HFFc6 (cell line): Measurements from ENCODE around the gene HMCN1. TPM values are rescaled to one million over a fixed set of nuclear protein-coding genes. Genes with fewer than 3 reads are reported as not detected.

ENCODE experiments used
- DNase-seq: peaks from one replicate; pipeline ENCODE4 v3.0.0-alpha.2; 2018
- H3K27ac Mint-ChIP-seq: 2 replicates; pipeline ENCODE4 v1.8.0; 2020; ENCODE audit warnings: mild to moderate bottlenecking, mixed read lengths
- H3K27me3 Mint-ChIP-seq: 2 replicates; pipeline ENCODE4 v1.8.0; 2021; ENCODE audit warnings: mild to moderate bottlenecking, moderate library complexity, mixed read lengths; ENCODE audit not compliant: insufficient read depth
- H3K36me3 Mint-ChIP-seq: 2 replicates; pipeline ENCODE4 v1.8.0; 2021; ENCODE audit warnings: low read depth, mixed read lengths
- H3K4me1 Mint-ChIP-seq: 2 replicates; pipeline ENCODE4 v1.8.0; 2020; ENCODE audit warnings: low read depth, mixed read lengths
- H3K4me3 Mint-ChIP-seq: 2 replicates; pipeline ENCODE4 v1.8.0; 2020; ENCODE audit warnings: mild to moderate bottlenecking, moderate library complexity, mixed read lengths
- H3K9me3 Mint-ChIP-seq: 2 replicates; pipeline ENCODE4 v1.8.0; 2020; ENCODE audit warnings: mild to moderate bottlenecking, mixed read lengths
- total RNA-seq, 6 experiments: library from RNA; stranded (reverse); fragmentation: NEBNext Ultra II Directional; extraction: Animal tissue kit (Norgen Biotek cat#: 25700); gene quantifications; 2 replicates in 1 of 6; 3 replicates in 5 of 6; pipeline ENCODE4 v1.2.3, GENCODE V29; 2021
- TF ChIP-seq, protein P1 (sequence below): fragments of 200-600 bp; sonication (generic); IDR thresholded peaks from 2 replicates; pipeline ENCODE4 v1.5.0; 2021; ENCODE audit warnings: antibody characterized with exemption, mild to moderate bottlenecking

HMCN1 gene
- total RNA-seq, 6 experiments from 2014 or later, result 1.2 to 1.8 (median 1.5) TPM

DNA sequence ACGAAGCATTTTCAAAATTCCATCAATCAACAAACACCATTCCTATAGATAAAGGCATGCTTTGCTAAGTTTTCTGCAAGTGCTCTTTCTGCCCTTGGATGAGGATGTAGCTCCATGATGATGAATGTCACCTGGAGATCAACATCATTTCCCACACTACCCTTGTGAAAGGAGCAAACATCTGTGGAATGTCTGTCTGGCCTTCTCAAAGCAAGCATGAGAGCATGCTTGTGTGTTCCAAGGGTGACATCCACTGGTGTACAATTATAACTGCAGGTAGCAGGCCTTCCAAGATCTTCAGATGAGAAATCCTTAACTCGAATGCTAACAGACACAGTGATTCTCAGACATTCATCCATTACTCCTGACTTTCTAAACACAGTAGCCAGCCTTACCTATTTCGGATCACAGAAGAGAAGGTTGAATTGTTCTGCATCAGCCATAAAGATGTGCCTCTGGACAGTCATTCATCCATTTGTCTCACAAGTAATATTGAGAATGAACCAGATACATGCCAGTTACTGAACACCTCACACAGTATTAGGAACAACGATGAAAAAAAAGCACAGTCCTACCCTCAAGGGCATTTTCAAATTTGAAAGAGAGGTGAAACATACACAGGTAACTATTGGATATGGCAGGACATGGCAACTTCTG lies 478.5 kb downstream of the HMCN1 start:
- DNase-seq, result peak; percentile 83
- Mint-ChIP-seq H3K27ac (no peak overlapping the region), H3K4me3 (no peak overlapping the region), H3K4me1 (peaks cover 29% of the 10 kb centered on the region), H3K36me3 (peaks cover 5% of the 10 kb centered on the region), H3K27me3 (no peaks in the 10 kb centered on the region), H3K9me3 (peaks cover 7% of the 10 kb centered on the region)
- TF ChIP-seq, protein P1, sequence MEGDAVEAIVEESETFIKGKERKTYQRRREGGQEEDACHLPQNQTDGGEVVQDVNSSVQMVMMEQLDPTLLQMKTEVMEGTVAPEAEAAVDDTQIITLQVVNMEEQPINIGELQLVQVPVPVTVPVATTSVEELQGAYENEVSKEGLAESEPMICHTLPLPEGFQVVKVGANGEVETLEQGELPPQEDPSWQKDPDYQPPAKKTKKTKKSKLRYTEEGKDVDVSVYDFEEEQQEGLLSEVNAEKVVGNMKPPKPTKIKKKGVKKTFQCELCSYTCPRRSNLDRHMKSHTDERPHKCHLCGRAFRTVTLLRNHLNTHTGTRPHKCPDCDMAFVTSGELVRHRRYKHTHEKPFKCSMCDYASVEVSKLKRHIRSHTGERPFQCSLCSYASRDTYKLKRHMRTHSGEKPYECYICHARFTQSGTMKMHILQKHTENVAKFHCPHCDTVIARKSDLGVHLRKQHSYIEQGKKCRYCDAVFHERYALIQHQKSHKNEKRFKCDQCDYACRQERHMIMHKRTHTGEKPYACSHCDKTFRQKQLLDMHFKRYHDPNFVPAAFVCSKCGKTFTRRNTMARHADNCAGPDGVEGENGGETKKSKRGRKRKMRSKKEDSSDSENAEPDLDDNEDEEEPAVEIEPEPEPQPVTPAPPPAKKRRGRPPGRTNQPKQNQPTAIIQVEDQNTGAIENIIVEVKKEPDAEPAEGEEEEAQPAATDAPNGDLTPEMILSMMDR, result peak; percentile 93

DNA sequence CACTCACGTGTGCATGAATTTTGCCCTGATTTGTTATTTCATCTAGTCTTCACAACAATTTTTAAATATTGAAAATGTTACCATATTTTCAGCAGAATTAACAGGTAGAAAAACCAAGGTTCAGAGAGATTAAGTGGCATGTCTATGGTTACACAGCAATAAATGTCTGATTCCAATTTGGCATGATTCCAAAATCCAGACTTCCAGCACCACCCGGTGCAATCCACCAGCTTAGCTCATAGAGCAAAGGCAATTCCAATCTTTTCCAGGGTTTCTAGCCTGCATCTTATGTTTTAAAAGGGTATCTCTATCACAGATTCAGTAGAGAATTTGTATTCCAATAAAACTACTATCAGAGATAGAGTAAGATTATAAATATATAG lies 479.0 kb downstream of the HMCN1 start:
- Mint-ChIP-seq H3K4me1 (peaks cover 24% of the 10 kb centered on the region), H3K4me3 (no peak overlapping the region)

DNA sequence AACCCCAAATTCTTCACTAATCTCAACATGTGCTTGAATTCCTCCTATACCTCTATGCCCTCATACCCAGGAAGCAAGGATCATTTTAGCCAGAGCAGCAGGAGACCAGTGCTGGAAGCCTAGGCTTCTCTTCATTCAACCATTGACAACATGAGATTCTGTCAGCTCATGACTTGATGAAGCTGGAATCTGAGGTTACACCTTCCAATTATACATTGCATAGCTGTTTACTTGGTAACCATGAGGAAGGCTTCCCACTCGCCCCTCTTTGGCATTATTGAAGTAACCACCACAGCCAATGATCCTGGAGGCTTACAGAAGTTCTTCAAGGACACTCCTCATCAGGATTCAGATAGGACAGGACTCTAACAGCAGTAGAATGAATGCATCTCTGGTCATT lies 480.6 kb downstream of the HMCN1 start:
- Mint-ChIP-seq H3K9me3 (no peaks in the 10 kb centered on the region), H3K4me3 (no peak overlapping the region), H3K27me3 (no peaks in the 10 kb centered on the region; the same call in 1 of the 2 replicates), H3K4me1 (peaks cover 16% of the 10 kb centered on the region), H3K36me3 (no peaks in the 10 kb centered on the region), H3K27ac (no peak overlapping the region)
- TF ChIP-seq, protein P1, result no peak
- DNase-seq, result no peak

More for the DNA sequence above, 479.0 kb downstream of the HMCN1 start:
- DNase-seq, result no peak
- no peak overlapping the region for H3K27ac Mint-ChIP-seq
- H3K36me3 Mint-ChIP-seq, result peaks cover 5% of the 10 kb centered on the region
- H3K9me3 Mint-ChIP-seq, result peaks cover 7% of the 10 kb centered on the region
- H3K27me3 Mint-ChIP-seq, result no peaks in the 10 kb centered on the region; the same call in 1 of the 2 replicates
- TF ChIP-seq, protein P1, result no peak

DNA sequence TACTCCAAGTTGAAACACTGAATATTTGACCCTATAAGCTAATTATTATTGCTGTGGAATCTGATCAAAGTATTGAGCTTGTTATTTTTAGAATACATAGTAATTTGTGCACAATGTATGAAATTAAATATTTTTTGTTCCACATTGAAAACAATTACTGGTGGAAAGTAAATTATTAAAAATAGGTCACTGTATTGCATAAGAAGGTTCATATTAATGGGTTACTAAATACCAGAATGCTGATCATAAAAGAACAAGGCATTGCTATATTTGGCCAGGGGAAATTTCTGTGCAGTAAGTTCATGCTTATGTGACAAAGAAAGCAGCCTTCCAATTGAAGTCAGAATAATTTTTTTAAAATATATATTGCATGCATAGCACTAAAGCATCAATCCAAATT lies 481.4 kb downstream of the HMCN1 start:
- no peaks in the 10 kb centered on the region for H3K36me3 Mint-ChIP-seq
- no peak for DNase-seq
- H3K27ac Mint-ChIP-seq, result no peak overlapping the region
- peaks cover under 1% of the 10 kb centered on the region for H3K27me3 Mint-ChIP-seq
- TF ChIP-seq, protein P1, result no peak
- H3K4me3 Mint-ChIP-seq, result no peak overlapping the region
- peaks cover 20% of the 10 kb centered on the region for H3K4me1 Mint-ChIP-seq
- H3K9me3 Mint-ChIP-seq, result no peaks in the 10 kb centered on the region

DNA sequence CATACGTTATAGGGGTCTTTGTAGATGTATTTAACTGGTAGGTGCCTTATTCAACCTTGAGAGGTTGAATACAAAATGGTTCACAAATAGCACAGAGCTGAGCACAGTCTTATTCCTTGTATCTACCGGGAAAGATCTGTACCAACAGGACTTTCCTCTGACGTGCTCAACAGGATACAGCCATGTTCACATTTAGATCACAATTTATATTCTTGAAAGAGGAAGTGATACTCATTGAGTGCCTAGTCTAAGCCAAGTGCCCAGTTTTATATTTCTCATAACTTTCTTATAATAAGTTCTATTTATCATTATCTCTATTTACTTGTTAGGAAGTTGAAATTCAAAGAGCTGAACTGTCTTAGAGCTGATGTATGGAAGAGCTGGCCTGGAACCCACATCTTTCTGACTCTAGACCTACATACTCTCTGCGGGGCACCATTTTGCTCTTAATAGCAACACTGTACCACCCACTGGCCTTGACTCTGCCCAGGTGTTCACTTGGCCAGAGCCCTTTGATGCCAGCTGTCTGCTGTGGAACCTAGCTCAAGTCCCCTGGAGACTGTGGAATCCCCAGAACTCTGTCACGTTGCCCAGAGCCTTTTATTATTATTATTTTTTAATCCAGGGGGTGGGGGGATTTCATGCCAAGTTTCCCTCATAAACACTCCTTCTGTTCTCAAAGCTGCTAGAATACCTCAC lies 484.6 kb downstream of the HMCN1 start:
- TF ChIP-seq, protein P1, result no peak
- Mint-ChIP-seq H3K27ac (no peak overlapping the region), H3K4me3 (no peak overlapping the region), H3K27me3 (peaks cover 4% of the 10 kb centered on the region), H3K9me3 (no peaks in the 10 kb centered on the region), H3K4me1 (peaks cover 12% of the 10 kb centered on the region; the same call in 1 of the 2 replicates), H3K36me3 (no peaks in the 10 kb centered on the region)
- no peak for DNase-seq
